ENCODE measurements around the gene SHC2.
"Not testable (repeated sequence)": the region's sequence is repeated elsewhere in the genome, so short reads cannot be mapped to it uniquely, and the experiment has no call there.

Gene SHC2

GRCh38 chr19:492091-492531, 31.3 kb upstream of the SHC2 start:
- DNase-seq = no peak

- no peak for DNase-seq
Observed at GRCh38 chr19:491146-491741, 30.4 kb upstream of the SHC2 start.

GRCh38 chr19:489418-490196, 28.8 kb upstream of the SHC2 start:
- no peak for DNase-seq

GRCh38 chr19:488505-489417, 27.9 kb upstream of the SHC2 start:
- peak; percentile 79 for DNase-seq

- DNase-seq = peak; percentile 31
Observed at GRCh38 chr19:485583-486236, 24.9 kb upstream of the SHC2 start.

- peak; percentile 49 for DNase-seq
Observed at GRCh38 chr19:485077-485476, 24.2 kb upstream of the SHC2 start.

GRCh38 chr19:484494-484893, 23.7 kb upstream of the SHC2 start:
- no peak for DNase-seq

- DNase-seq = no peak
Observed at GRCh38 chr19:483332-484072, 22.7 kb upstream of the SHC2 start.

- DNase-seq = no peak
Observed at GRCh38 chr19:482186-483041, 21.6 kb upstream of the SHC2 start.

- not testable (repeated sequence) for DNase-seq
Observed at GRCh38 chr19:481100-481499, 20.3 kb upstream of the SHC2 start.

- no peak for DNase-seq
Observed at GRCh38 chr19:480016-480855, 19.4 kb upstream of the SHC2 start.

- DNase-seq = no peak
Observed at GRCh38 chr19:478976-479375, 18.1 kb upstream of the SHC2 start.

- DNase-seq = no peak
Observed at GRCh38 chr19:478236-478903, 17.5 kb upstream of the SHC2 start.

GRCh38 chr19:475360-475759, 14.5 kb upstream of the SHC2 start:
- DNase-seq = no peak

GRCh38 chr19:474126-475078, 13.6 kb upstream of the SHC2 start:
- DNase-seq = no peak

GRCh38 chr19:472005-472858, 11.4 kb upstream of the SHC2 start:
- DNase-seq = no peak

GRCh38 chr19:470701-471100, 9.9 kb upstream of the SHC2 start:
- DNase-seq = no peak

- DNase-seq = no peak
Observed at GRCh38 chr19:469833-470232, 9.0 kb upstream of the SHC2 start.
